Smooth muscle cell (in vitro differentiated cells): ENCODE data around the gene VTI1A. TPM values are rescaled to one million over a fixed set of nuclear protein-coding genes. Genes with fewer than 3 reads are reported as not detected.

Experiments
- DNase-seq: peaks from one replicate; lab custom pipeline; 2025; ENCODE audit not compliant: unreplicated experiment; lab: John Stamatoyannopoulos, UW
- H2AFZ ChIP-seq: fragments of 200-600 bp; sonication (generic); 2 replicates; pipeline ENCODE4 v1.6.0; 2016; ENCODE audit warnings: antibody characterized with exemption, low read depth, mild to moderate bottlenecking
- H3F3A ChIP-seq: fragments of 200-600 bp; sonication (generic); 2 replicates; pipeline ENCODE4 v1.6.0; 2017; ENCODE audit warnings: antibody characterized with exemption, low read depth
- H3K27ac ChIP-seq: fragments of 200-600 bp; sonication (generic); 2 replicates; pipeline ENCODE4 v1.5.1; 2016; ENCODE audit warnings: low read depth, mild to moderate bottlenecking
- H3K27me3 ChIP-seq: fragments of 200-600 bp; sonication (generic); 2 replicates; pipeline ENCODE4 v1.6.1; 2016; ENCODE audit warnings: low read depth, mild to moderate bottlenecking
- H3K36me3 ChIP-seq: fragments of 200-600 bp; sonication (generic); 2 replicates; pipeline ENCODE4 v1.5.1; 2016; ENCODE audit warnings: low read depth
- H3K4me1 ChIP-seq: fragments of 200-600 bp; sonication (generic); 2 replicates; pipeline ENCODE4 v1.5.1; 2016; ENCODE audit warnings: low read depth
- H3K4me2 ChIP-seq: fragments of 200-600 bp; sonication (generic); 2 replicates; pipeline ENCODE4 v1.6.0; 2016; ENCODE audit warnings: mild to moderate bottlenecking
- H3K4me3 ChIP-seq: fragments of 200-600 bp; sonication (generic); 2 replicates; pipeline ENCODE4 v1.5.1; 2016; ENCODE audit warnings: mild to moderate bottlenecking
- H3K79me2 ChIP-seq: fragments of 200-600 bp; sonication (generic); 2 replicates; pipeline ENCODE4 v1.6.0; 2016; ENCODE audit warnings: low read depth, mild to moderate bottlenecking
- H3K9ac ChIP-seq: fragments of 200-600 bp; sonication (generic); 2 replicates; pipeline ENCODE4 v1.6.0; 2016; ENCODE audit warnings: low read depth
- H3K9me3 ChIP-seq: fragments of 200-600 bp; sonication (generic); replicated peaks from 2 replicates; pipeline ENCODE4 v1.5.1; 2016; ENCODE audit warnings: low read depth
- H4K20me1 ChIP-seq: fragments of 200-600 bp; sonication (generic); 2 replicates; pipeline ENCODE4 v1.6.0; 2016; ENCODE audit warnings: low read depth
- CTCF ChIP-seq: fragments of 200-600 bp; sonication (generic); IDR thresholded peaks from 2 replicates; pipeline ENCODE4 v1.5.1; 2017; ENCODE audit warnings: borderline replicate concordance, mild to moderate bottlenecking, antibody characterized with exemption; ENCODE audit not compliant: insufficient read depth, poor library complexity, severe bottlenecking
- WGBS: methylation state at CpG from one replicate; pipeline ENCODE4 v1.1.7; 2016; ENCODE audit warnings: low lambda C conversion rate; 5-methylcytosine and 5-hydroxymethylcytosine counted together
- polyA plus RNA-seq: library from polyadenylated mRNA; unstranded; fragments of >200 nt; fragmentation: Nextera tagmentation; extraction: Ambion mirVana; gene quantifications from 2 replicates; pipeline ENCODE4 v1.2.1, GENCODE V29; 2016
- total RNA-seq: library from RNA; depleted of rRNA; stranded (reverse); fragments of >200 nt; gene quantifications from 2 replicates; pipeline ENCODE4 v1.2.3, GENCODE V29; 2014

VTI1A gene
- total and polyA plus RNA-seq, 2 experiments from 2014 or later: 14.0 to 21.8 TPM

GRCh38 chr10:112658900-112659638 is 212.1 kb downstream of the VTI1A start:
- no peaks in the 10 kb centered on the region for H3K36me3 ChIP-seq
- peaks cover 14% of the 10 kb centered on the region for H3K4me1 ChIP-seq
- H2AFZ ChIP-seq: no peak overlapping the region
- no peak overlapping the region for H3K4me2 ChIP-seq
- TF ChIP-seq CTCF: no peak
- H3K27me3 ChIP-seq: no peaks in the 10 kb centered on the region
- no peaks in the 10 kb centered on the region for H3F3A ChIP-seq
- H4K20me1 ChIP-seq: no peaks in the 10 kb centered on the region
- H3K79me2 ChIP-seq: no peaks in the 10 kb centered on the region
- no peaks in the 10 kb centered on the region for H3K9me3 ChIP-seq
- H3K27ac ChIP-seq: peak overlapping the region; percentile 5
- DNase-seq: no peak
- 28% methylated on average over 6 of the region's 6 CpGs for WGBS
- H3K9ac ChIP-seq: no peak overlapping the region
- no peak overlapping the region for H3K4me3 ChIP-seq

- WGBS: 84% methylated on average over 6 of the region's 6 CpGs
- no peak overlapping the region for H3K27ac ChIP-seq
- no peaks in the 10 kb centered on the region for H3K36me3 ChIP-seq
- H3K27me3 ChIP-seq: no peaks in the 10 kb centered on the region
- H3K9me3 ChIP-seq: no peaks in the 10 kb centered on the region
- TF ChIP-seq CTCF: no peak
- no peaks in the 10 kb centered on the region for H3F3A ChIP-seq
- no peak overlapping the region for H2AFZ ChIP-seq
- DNase-seq: no peak
- no peak overlapping the region for H3K4me3 ChIP-seq
- H3K4me1 ChIP-seq: peaks cover 12% of the 10 kb centered on the region
- H3K9ac ChIP-seq: no peak overlapping the region
- no peaks in the 10 kb centered on the region for H3K79me2 ChIP-seq
- H4K20me1 ChIP-seq: no peaks in the 10 kb centered on the region
- no peak overlapping the region for H3K4me2 ChIP-seq
These were observed 216.5 kb downstream of the VTI1A start for GRCh38 chr10:112663234-112664125.

- Histone ChIP-seq H3K79me2 (no peaks in the 10 kb centered on the region), H3F3A (no peaks in the 10 kb centered on the region), H4K20me1 (no peaks in the 10 kb centered on the region), H3K9ac (no peak overlapping the region), H3K9me3 (no peaks in the 10 kb centered on the region), H2AFZ (no peak overlapping the region), H3K27me3 (no peaks in the 10 kb centered on the region), H3K4me3 (no peak overlapping the region), H3K36me3 (peaks cover 7% of the 10 kb centered on the region), H3K4me2 (no peak overlapping the region), H3K4me1 (no peaks in the 10 kb centered on the region), H3K27ac (no peak overlapping the region)
- no peak for DNase-seq
- no peak for TF ChIP-seq CTCF
These were observed 219.1 kb downstream of the VTI1A start for GRCh38 chr10:112666094-112666493.
